Loucy (cell line): ENCODE results near the gene ELN.

Experiments used
- H2AFZ ChIP-seq: fragments of 200-600 bp; sonication (generic); 2 replicates; pipeline ENCODE4 v1.6.0; 2016; ENCODE audit warnings: antibody characterized with exemption, mild to moderate bottlenecking, low read length, moderate library complexity
- H3F3A ChIP-seq: fragments of 200-600 bp; 2 replicates; pipeline ENCODE4 v1.6.0; 2016; ENCODE audit warnings: antibody characterized with exemption, low read depth, mild to moderate bottlenecking
- H3K27me3 ChIP-seq: fragments of 200-600 bp; sonication (generic); 2 replicates; pipeline ENCODE4 v1.6.1; 2014; ENCODE audit warnings: low read length, mild to moderate bottlenecking; ENCODE audit not compliant: insufficient read depth, poor library complexity, severe bottlenecking
- H3K36me3 ChIP-seq: fragments of 200-600 bp; sonication (generic); 2 replicates; pipeline ENCODE4 v1.6.1; 2016; ENCODE audit warnings: low read length; ENCODE audit not compliant: insufficient read depth
- H3K4me1 ChIP-seq: fragments of 200-600 bp; sonication (generic); 2 replicates; pipeline ENCODE4 v1.5.1; 2014; ENCODE audit warnings: low read length, mild to moderate bottlenecking; ENCODE audit not compliant: insufficient read depth, poor library complexity, severe bottlenecking
- H3K4me2 ChIP-seq: fragments of 200-600 bp; sonication (generic); 2 replicates; pipeline ENCODE4 v1.6.0; 2014; ENCODE audit warnings: antibody characterized with exemption, low read length, low read depth, mild to moderate bottlenecking; ENCODE audit not compliant: poor library complexity, severe bottlenecking
- H3K4me3 ChIP-seq: fragments of 200-600 bp; sonication (generic); 2 replicates; pipeline ENCODE4 v1.5.1; 2014; ENCODE audit warnings: low read length, mild to moderate bottlenecking, mixed read lengths; ENCODE audit not compliant: poor library complexity, severe bottlenecking
- H3K79me2 ChIP-seq: fragments of 200-600 bp; sonication (generic); 2 replicates; pipeline ENCODE4 v1.6.1; 2014; ENCODE audit warnings: low read length; ENCODE audit not compliant: insufficient read depth
- H3K9ac ChIP-seq: fragments of 200-600 bp; sonication (generic); 2 replicates; pipeline ENCODE4 v1.6.0; 2014; ENCODE audit warnings: mild to moderate bottlenecking, low read depth, low read length, moderate library complexity; ENCODE audit not compliant: poor library complexity, severe bottlenecking
- H3K9me2 ChIP-seq: fragments of 200-600 bp; sonication (generic); replicated peaks from 2 replicates; pipeline ENCODE4 v1.6.1; 2016; ENCODE audit warnings: low read depth, low read length, mixed read lengths
- H3K9me3 ChIP-seq: fragments of 200-600 bp; sonication (generic); 2 replicates; pipeline ENCODE4 v1.6.1; 2014; ENCODE audit warnings: mild to moderate bottlenecking, antibody characterized with exemption, low read length, low read depth; ENCODE audit not compliant: insufficient read depth
- H4K20me1 ChIP-seq: fragments of 200-600 bp; sonication (generic); 2 replicates; pipeline ENCODE4 v1.6.0; 2014; ENCODE audit warnings: antibody characterized with exemption, low read length, mild to moderate bottlenecking; ENCODE audit not compliant: insufficient read depth, poor library complexity, severe bottlenecking
- EZH2phosphoT487 ChIP-seq: fragments of 200-600 bp; IDR thresholded peaks from 2 replicates; pipeline ENCODE4 v1.6.1; 2018; ENCODE audit warnings: antibody characterized with exemption, mild to moderate bottlenecking, moderate library complexity, borderline replicate concordance
- TF ChIP-seq, protein P1 (sequence below): fragments of 200-600 bp; sonication (generic); conservative IDR thresholded peaks from 2 replicates; pipeline ENCODE4 v1.5.1; 2014; ENCODE audit warnings: mild to moderate bottlenecking, antibody characterized with exemption, low read length

Gene ELN

DNA sequence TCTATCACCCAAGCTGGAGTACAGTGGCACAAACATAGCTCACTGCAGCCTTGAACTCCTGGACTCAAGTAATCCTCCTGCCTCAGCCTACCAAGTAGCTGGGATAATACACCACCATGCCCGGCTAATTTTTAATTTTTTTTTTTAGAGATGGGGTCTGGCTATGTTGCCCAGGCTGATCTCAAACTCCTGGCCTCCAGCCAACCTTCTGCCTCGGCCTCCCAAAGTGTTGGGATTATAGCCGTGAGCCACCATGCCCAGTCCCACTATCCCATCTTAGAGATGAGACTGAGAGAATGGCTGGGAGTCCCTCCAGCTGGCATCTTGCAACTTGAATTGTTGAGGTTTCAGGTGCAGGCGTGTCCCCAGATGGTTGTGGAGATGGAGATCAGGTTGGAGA, 40.7 kb upstream of the ELN start:
- Histone ChIP-seq H3K79me2 (no peaks in the 10 kb centered on the region), H3K9ac (no peak overlapping the region), H3K9me3 (no peaks in the 10 kb centered on the region), H3F3A (no peaks in the 10 kb centered on the region), H3K4me2 (no peak overlapping the region), H2AFZ (no peak overlapping the region), H3K36me3 (no peaks in the 10 kb centered on the region), H3K27me3 (no peaks in the 10 kb centered on the region), H3K4me3 (no peak overlapping the region), H4K20me1 (no peaks in the 10 kb centered on the region), H3K9me2 (no peaks in the 10 kb centered on the region), H3K4me1 (no peaks in the 10 kb centered on the region)
- TF ChIP-seq, protein P1, sequence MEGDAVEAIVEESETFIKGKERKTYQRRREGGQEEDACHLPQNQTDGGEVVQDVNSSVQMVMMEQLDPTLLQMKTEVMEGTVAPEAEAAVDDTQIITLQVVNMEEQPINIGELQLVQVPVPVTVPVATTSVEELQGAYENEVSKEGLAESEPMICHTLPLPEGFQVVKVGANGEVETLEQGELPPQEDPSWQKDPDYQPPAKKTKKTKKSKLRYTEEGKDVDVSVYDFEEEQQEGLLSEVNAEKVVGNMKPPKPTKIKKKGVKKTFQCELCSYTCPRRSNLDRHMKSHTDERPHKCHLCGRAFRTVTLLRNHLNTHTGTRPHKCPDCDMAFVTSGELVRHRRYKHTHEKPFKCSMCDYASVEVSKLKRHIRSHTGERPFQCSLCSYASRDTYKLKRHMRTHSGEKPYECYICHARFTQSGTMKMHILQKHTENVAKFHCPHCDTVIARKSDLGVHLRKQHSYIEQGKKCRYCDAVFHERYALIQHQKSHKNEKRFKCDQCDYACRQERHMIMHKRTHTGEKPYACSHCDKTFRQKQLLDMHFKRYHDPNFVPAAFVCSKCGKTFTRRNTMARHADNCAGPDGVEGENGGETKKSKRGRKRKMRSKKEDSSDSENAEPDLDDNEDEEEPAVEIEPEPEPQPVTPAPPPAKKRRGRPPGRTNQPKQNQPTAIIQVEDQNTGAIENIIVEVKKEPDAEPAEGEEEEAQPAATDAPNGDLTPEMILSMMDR = no peak
- no peak for TF ChIP-seq EZH2phosphoT487

DNA sequence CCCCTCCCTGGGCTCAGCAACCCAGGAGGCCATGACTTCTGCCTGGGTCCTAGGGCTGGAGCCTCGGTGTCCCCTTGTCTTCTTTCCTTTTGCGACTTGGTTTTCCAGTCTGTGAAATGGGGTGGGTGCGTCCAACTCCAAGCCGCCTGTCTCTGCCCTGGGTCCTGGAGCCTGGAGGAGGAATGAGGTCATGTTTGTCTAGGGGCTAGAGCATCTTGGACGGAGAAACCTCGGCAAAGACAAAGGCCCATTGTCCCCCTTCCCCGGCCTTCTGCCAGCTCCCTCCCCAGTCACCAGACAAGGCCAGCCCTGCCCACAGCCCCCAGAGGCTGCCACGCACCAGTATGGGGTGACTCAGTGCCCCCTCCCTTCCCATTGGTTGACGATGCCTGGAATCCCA, 39.8 kb upstream of the ELN start:
- Histone ChIP-seq H3K4me3 (no peak overlapping the region), H4K20me1 (no peaks in the 10 kb centered on the region), H3K9me2 (no peaks in the 10 kb centered on the region), H2AFZ (no peak overlapping the region), H3K4me2 (no peak overlapping the region), H3K36me3 (no peaks in the 10 kb centered on the region), H3F3A (no peaks in the 10 kb centered on the region), H3K79me2 (no peaks in the 10 kb centered on the region), H3K9ac (no peak overlapping the region), H3K4me1 (no peaks in the 10 kb centered on the region), H3K27me3 (no peaks in the 10 kb centered on the region), H3K9me3 (no peaks in the 10 kb centered on the region)
- no peak for TF ChIP-seq EZH2phosphoT487
- TF ChIP-seq, protein P1 = no peak

DNA sequence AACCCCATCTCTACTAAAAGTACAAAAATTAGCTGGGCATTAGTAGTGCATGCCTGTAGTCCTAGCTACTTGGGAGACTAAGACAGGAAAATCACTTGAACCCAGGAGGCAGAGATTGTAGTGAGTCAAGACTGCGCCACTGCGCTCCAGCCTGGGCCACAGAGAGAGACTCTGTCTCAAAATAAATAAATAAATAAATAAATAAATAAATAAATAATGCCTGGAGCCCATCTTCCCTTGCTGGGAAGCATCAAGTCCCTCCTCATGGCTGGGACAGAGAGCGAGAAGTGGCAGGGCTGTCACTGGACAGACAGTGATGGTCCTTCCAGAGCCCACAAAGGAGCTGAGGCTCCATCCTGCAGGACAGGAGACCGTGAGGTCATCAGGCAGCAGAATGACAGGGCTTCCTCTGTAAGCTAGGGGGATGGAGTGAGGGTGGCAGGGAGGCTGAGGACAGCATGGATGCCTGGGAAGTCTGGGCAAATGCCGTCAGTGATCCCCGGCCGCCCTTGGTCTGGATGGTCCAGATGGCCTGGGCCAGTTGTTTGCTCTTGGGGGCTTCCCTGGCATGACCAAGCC, 36.4 kb upstream of the ELN start:
- H2AFZ ChIP-seq = no peak overlapping the region

More for the DNA sequence above, 36.4 kb upstream of the ELN start:
- H3K27me3 ChIP-seq = no peaks in the 10 kb centered on the region
- no peak overlapping the region for H3K4me2 ChIP-seq
- TF ChIP-seq, protein P1 = no peak
- no peak for TF ChIP-seq EZH2phosphoT487
- no peaks in the 10 kb centered on the region for H3K9me2 ChIP-seq
- no peaks in the 10 kb centered on the region for H3F3A ChIP-seq
- peaks cover 13% of the 10 kb centered on the region; the same call in 1 of the 2 replicates for H3K9me3 ChIP-seq
- no peaks in the 10 kb centered on the region for H3K4me1 ChIP-seq
- no peaks in the 10 kb centered on the region for H4K20me1 ChIP-seq
- no peak overlapping the region for H3K4me3 ChIP-seq
- no peaks in the 10 kb centered on the region for H3K36me3 ChIP-seq
- no peak overlapping the region for H3K9ac ChIP-seq
- H3K79me2 ChIP-seq = no peaks in the 10 kb centered on the region
